Lower leg skin (tissue), 4 donors: Measurements from ENCODE around the gene MICAL2. TPM values are rescaled to one million over a fixed set of nuclear protein-coding genes. Genes with fewer than 3 reads are reported as not detected.

Source experiments
- DNase-seq, 2 donors: peaks; one replicate each; pipeline ENCODE4 v3.0.0-alpha.2; 2019; ENCODE audit warnings: low spot score in 2 of 2
- H3K4me3 ChIP-seq: fragments of 200-600 bp; sonication (generic); 2 replicates; pipeline ENCODE4 v1.5.1; 2017; ENCODE audit warnings: mild to moderate bottlenecking, low read depth; ENCODE audit not compliant: poor library complexity, severe bottlenecking
- CTCF ChIP-seq, 3 donors: fragments of 450-650 bp; IDR thresholded peaks; one replicate each; pipeline ENCODE4 v1.5.1; 2016; ENCODE audit warnings: antibody characterized with exemption in 3 of 3, mild to moderate bottlenecking in 3 of 3, moderate library complexity in 2 of 3
- POLR2A ChIP-seq, 2 donors: fragments of 450-650 bp; IDR thresholded peaks; one replicate each; pipeline ENCODE4 v1.6.1; 2016 to 2017; ENCODE audit warnings: antibody characterized with exemption in 2 of 2, mild to moderate bottlenecking in 1 of 2, moderate library complexity in 1 of 2
- WGBS, 2 donors: methylation state at CpG; one replicate each; pipeline ENCODE4 v1.1.5; 2018; 5-methylcytosine and 5-hydroxymethylcytosine counted together
- intact Hi-C: fragments of 100-400 bp; cut with DNase I; formaldehyde crosslinking; loops from one replicate; pipeline ENCODE4 v1.15.0; 2023; ENCODE audit warnings: low total_unique reads
- total RNA-seq, 4 donors: library from RNA; depleted of rRNA; stranded (reverse); fragments of >200 nt; gene quantifications; one replicate each; pipeline ENCODE4 v1.1.0, GENCODE V29; 2016

MICAL2 gene
- total RNA-seq, 4 donors from 2014 or later = 117 to 238 (median 145) TPM

GRCh38 chr11:12206529-12206928 lies 96.1 kb downstream of the MICAL2 start:
- DNase-seq = no peak
- H3K4me3 ChIP-seq = no peak overlapping the region
- 75 to 87% methylated on average over 3 of the region's 3 CpGs for WGBS, 2 donors
- intact Hi-C loops = no loop called here
- TF ChIP-seq POLR2A (IDR thresholded peaks at IDR 0.05) (no peak), CTCF (IDR thresholded peaks at IDR 0.05) (no peak)

GRCh38 chr11:12207384-12208150 lies 97.2 kb downstream of the MICAL2 start:
- no peak for DNase-seq
- WGBS, 2 donors = 77 to 94% methylated on average over 9 of the region's 9 CpGs
- intact Hi-C loops = no loop called here
- no peak overlapping the region for H3K4me3 ChIP-seq
- no peak for TF ChIP-seq POLR2A (IDR thresholded peaks at IDR 0.05)
- TF ChIP-seq CTCF (IDR thresholded peaks at IDR 0.05) = no peak

- no peak for DNase-seq
- H3K4me3 ChIP-seq = no peak overlapping the region
- intact Hi-C loops = no loop called here
- no peak for TF ChIP-seq POLR2A (IDR thresholded peaks at IDR 0.05)
- no peak for TF ChIP-seq CTCF (IDR thresholded peaks at IDR 0.05)
- 93 to 98% methylated on average over 2 of the region's 2 CpGs for WGBS, 2 donors
These were observed 98.7 kb downstream of the MICAL2 start for GRCh38 chr11:12209096-12209495.

- H3K4me3 ChIP-seq = no peak overlapping the region
- DNase-seq = no peak
- TF ChIP-seq POLR2A (IDR thresholded peaks at IDR 0.05) (no peak), CTCF (IDR thresholded peaks at IDR 0.05) (no peak)
- 97 to 100% methylated on average over 4 of the region's 4 CpGs for WGBS, 2 donors
- intact Hi-C loops = no loop called here
These were observed 99.8 kb downstream of the MICAL2 start for GRCh38 chr11:12210200-12210599.

GRCh38 chr11:12211331-12212065 lies 101.1 kb downstream of the MICAL2 start:
- WGBS, 2 donors = 99% methylated on average over 7 of the region's 7 CpGs
- H3K4me3 ChIP-seq = no peak overlapping the region
- DNase-seq = no peak
- intact Hi-C loops = no loop called here
- TF ChIP-seq CTCF (IDR thresholded peaks at IDR 0.05) = no peak
- no peak for TF ChIP-seq POLR2A (IDR thresholded peaks at IDR 0.05)
